ENCODE results near the gene ARHGAP23.
"Not testable (repeated sequence)": the region's sequence is repeated elsewhere in the genome, so short reads cannot be mapped to it uniquely, and the experiment has no call there.

The ARHGAP23 gene

GRCh38 chr17:38460716-38461630 is 32.7 kb downstream of the ARHGAP23 start:
- no peak for DNase-seq

GRCh38 chr17:38461683-38462082 is 33.4 kb downstream of the ARHGAP23 start:
- no peak for DNase-seq

DNA sequence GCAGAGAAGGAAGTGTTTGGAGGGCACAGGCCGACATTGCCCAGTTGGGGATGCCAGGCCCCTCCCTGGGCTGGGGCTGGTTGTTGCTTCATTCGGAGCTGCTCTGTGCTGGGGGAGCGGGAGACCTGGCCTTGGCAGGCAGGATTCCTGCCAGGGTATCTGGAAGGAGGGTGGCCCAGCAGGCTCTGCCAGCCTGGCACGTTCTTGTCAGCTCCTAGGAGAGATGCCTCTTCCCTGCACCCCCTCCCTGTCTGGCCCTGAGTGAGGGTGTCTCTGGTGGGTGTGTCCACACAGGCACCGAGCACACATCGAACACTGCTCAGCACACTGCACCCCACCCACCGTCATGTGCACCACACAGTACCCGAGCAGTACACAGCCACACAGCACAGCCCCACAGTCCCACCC is 35.2 kb downstream of the ARHGAP23 start:
- DNase-seq = no peak

DNA sequence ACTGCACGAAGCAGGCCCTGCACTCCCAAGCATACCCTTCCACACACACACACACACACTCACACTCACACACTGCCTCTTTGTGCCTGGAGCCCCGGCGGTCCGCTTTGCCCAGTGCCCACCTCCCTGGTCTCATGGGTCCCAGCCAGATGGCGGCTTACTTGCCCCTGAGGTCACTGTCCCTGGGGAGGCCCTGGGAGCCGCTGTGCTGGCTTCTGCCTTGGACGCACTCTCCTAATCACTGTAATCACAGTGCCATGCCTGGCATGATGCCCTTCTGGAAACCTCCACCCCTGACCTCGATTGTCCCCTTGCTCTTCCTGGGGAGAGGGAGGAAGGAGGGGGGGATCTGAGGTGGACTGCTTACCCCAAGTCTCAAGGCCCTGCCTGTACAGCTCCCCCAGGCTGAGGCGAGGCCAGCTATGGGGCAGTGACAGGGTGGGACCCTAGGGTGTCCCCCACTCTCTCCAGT is 36.0 kb downstream of the ARHGAP23 start:
- peak; percentile 77 for DNase-seq

- DNase-seq = peak; percentile 96
Measured at GRCh38 chr17:38464723-38465390, 36.6 kb downstream of the ARHGAP23 start.

GRCh38 chr17:38465391-38466345 is 37.4 kb downstream of the ARHGAP23 start:
- DNase-seq = peak; percentile 90

DNA sequence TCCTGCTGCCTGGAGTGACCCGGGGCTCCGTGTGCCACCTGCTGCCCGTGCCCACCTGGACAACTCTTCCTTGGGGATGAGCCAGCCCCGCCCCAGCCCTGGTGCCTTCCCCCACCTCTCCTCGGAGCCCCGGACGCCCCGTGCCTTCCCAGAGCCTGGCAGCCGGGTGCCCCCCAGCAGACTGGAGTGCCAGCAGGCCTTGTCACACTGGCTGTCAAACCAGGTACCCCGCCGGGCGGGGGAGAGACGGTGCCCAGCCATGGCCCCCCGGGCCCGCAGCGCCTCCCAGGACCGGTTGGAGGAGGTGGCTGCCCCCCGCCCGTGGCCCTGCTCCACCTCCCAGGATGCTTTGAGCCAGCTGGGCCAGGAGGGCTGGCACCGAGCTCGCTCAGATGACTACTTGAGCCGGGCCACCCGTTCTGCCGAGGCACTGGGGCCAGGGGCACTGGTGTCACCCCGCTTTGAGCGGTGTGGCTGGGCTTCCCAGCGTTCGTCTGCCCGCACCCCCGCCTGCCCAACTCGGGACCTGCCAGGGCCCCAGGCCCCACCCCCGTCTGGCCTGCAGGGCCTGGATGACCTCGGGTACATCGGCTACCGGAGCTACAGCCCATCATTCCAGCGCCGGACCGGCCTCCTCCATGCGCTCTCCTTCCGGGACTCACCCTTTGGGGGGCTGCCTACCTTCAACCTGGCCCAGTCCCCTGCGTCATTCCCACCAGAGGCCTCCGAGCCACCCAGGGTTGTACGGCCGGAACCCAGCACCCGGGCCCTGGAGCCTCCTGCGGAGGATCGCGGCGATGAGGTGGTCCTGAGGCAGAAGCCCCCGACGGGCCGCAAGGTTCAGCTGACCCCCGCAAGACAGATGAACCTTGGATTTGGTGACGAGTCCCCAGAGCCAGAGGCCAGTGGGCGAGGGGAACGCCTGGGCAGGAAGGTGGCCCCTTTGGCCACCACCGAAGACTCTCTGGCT is 38.4 kb downstream of the ARHGAP23 start:
- no peak for DNase-seq

DNA sequence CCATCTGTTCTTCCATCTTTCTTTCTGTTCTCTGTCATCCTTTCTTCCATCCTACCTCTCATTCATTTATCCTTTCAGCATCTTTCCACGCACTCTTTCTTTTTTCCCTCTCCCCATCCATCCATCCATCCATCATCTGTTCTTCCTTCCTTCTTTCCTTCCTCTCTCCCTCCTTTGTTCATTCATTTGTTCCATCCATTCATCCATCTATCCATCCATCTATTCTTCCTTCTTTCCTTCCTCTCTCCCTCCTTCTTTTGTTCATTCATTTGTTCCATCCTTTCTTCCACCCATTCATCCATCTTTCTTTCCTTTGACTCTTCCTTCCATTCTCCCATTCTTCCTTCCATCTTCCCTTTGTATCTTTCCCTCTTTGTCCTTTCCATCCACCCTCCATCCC is 39.2 kb downstream of the ARHGAP23 start:
- DNase-seq = no peak

DNA sequence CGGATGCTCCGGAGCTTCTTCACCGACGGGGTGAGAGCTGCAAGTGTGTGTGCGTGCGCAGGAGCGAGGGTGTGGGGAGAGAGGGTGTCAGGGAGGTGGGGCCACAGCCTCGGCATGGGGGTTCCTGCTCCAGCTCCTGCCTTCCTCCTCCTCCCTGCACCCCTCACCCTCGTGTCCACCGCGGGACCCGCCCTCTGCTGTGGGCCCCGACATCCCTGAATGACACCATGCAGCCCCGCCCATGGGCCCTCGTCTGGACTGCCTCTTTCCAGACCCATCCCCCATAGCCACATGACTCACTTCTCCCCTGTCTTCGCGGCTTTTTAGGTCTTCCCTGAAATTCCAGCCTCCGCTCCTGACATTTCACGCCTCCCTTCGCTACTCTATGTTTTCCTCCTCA is 41.6 kb downstream of the ARHGAP23 start:
- DNase-seq = peak; percentile 86

- DNase-seq = not testable (repeated sequence)
Measured at GRCh38 chr17:38471253-38471652, 43.0 kb downstream of the ARHGAP23 start.

DNA sequence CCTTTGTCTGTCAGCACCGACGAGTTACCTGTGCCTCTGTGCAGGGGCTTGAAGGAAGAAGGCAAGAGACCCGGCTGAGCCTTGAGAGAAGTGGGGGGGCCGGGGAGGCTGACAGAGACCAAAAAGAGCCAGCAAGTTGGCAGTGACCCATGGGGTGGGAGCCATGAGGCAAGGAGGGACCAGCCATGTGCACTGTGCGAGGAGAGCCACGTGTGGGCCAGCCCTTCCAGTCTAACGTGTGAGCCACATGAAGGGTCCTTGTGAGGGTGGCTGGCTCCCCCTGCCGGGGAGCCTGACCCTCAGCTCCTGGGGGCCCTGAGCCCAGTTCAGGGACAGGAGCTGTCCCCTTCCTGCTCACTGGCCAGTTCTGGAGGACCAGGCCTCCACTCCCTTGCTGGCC is 46.4 kb downstream of the ARHGAP23 start:
- DNase-seq = peak; percentile 53

- no peak for DNase-seq
Measured at GRCh38 chr17:38476549-38476948, 48.3 kb downstream of the ARHGAP23 start.

- DNase-seq = not testable (repeated sequence)
Measured at GRCh38 chr17:38477417-38477816, 49.2 kb downstream of the ARHGAP23 start.

- not testable (repeated sequence) for DNase-seq
Measured at GRCh38 chr17:38477951-38478350, 49.7 kb downstream of the ARHGAP23 start.

DNA sequence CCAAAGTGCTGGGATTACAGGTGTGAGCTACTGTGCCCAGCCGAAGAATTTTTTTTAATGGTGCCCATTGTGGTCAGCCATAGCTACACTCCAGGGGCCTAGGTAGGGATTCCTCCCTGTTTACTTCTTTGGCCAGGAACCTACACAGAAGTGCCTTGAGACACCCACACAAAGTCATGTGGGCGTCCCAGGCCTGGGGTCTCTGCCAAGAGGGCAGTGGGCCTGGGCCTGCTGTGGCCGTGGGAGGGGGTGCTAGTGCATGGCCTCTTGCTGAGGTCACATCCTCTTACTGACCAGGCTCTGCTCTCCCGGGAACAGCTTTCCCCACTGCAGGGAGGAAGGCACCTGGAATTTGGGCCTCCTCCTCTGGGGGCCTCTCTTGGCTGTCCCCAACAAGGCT is 50.4 kb downstream of the ARHGAP23 start:
- not testable (repeated sequence) for DNase-seq

- not testable (repeated sequence) for DNase-seq
Measured at GRCh38 chr17:38482039-38482699, 53.9 kb downstream of the ARHGAP23 start.

DNA sequence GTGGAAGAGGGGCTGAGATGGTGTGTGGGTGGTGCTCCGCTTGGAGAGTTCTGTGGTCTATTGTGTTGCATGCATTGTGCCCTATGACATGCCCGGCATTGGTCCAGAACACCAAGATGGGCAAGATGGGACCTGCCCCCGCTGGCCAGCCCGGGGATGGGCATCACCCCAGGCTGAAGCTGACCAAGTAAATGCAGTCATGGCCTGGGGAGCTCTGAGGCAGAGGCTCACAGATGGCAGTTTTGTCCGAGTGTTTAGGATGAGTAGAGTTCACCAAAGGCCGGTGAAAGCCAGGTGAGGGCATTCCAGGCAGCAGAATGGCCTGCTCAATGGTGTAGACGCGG is 54.4 kb downstream of the ARHGAP23 start:
- DNase-seq = not testable (repeated sequence)

- DNase-seq = peak; percentile 78
Measured at GRCh38 chr17:38484242-38485145, 56.2 kb downstream of the ARHGAP23 start.

- no peak for DNase-seq
Measured at GRCh38 chr17:38485146-38485468, 56.8 kb downstream of the ARHGAP23 start.
